DND-41 (cell line): ENCODE measurements around the gene SAGE1.

ENCODE experiments used
- EZH2 ChIP-seq: IDR thresholded peaks from 3 replicates; pipeline ENCODE4 v1.6.1; 2012; ENCODE audit warnings: borderline replicate concordance, low read depth, mild to moderate bottlenecking, moderate library complexity, low read length, inconsistent platforms; ENCODE audit not compliant: severe bottlenecking
- TF ChIP-seq, protein P1 (sequence below): IDR thresholded peaks from 2 replicates; pipeline ENCODE4 v1.5.1; 2012; ENCODE audit warnings: borderline replicate concordance, low read length, moderate library complexity, mild to moderate bottlenecking; ENCODE audit not compliant: poor library complexity, severe bottlenecking; ENCODE audit errors: extremely low read depth

DNA sequence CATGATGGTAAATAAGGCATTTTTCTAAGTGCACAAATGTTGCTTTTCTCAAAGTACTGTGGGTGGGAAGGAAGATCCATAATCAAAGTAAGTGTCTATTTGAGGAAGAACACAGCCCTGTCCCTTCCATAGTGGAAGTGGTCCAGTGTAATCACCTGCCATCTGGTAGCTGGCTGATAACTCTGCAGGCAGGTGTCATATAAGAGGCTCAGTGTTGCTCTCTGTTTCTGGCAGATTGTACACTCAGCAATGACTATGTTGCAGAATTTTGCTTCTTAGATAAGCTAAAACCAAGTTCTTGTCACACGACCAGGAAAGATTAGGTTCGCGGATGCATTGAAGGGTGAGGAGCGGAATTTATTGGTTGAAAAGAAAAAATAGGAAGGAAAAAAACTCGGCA lies 20.9 kb downstream of the SAGE1 start:
- TF ChIP-seq, protein P1, sequence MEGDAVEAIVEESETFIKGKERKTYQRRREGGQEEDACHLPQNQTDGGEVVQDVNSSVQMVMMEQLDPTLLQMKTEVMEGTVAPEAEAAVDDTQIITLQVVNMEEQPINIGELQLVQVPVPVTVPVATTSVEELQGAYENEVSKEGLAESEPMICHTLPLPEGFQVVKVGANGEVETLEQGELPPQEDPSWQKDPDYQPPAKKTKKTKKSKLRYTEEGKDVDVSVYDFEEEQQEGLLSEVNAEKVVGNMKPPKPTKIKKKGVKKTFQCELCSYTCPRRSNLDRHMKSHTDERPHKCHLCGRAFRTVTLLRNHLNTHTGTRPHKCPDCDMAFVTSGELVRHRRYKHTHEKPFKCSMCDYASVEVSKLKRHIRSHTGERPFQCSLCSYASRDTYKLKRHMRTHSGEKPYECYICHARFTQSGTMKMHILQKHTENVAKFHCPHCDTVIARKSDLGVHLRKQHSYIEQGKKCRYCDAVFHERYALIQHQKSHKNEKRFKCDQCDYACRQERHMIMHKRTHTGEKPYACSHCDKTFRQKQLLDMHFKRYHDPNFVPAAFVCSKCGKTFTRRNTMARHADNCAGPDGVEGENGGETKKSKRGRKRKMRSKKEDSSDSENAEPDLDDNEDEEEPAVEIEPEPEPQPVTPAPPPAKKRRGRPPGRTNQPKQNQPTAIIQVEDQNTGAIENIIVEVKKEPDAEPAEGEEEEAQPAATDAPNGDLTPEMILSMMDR: no peak
- TF ChIP-seq EZH2: no peak
